Measurements from ENCODE around the gene CNTRL. TPM values are rescaled to one million over a fixed set of nuclear protein-coding genes. Genes with fewer than 3 reads are reported as not detected.

CNTRL gene, protein sequence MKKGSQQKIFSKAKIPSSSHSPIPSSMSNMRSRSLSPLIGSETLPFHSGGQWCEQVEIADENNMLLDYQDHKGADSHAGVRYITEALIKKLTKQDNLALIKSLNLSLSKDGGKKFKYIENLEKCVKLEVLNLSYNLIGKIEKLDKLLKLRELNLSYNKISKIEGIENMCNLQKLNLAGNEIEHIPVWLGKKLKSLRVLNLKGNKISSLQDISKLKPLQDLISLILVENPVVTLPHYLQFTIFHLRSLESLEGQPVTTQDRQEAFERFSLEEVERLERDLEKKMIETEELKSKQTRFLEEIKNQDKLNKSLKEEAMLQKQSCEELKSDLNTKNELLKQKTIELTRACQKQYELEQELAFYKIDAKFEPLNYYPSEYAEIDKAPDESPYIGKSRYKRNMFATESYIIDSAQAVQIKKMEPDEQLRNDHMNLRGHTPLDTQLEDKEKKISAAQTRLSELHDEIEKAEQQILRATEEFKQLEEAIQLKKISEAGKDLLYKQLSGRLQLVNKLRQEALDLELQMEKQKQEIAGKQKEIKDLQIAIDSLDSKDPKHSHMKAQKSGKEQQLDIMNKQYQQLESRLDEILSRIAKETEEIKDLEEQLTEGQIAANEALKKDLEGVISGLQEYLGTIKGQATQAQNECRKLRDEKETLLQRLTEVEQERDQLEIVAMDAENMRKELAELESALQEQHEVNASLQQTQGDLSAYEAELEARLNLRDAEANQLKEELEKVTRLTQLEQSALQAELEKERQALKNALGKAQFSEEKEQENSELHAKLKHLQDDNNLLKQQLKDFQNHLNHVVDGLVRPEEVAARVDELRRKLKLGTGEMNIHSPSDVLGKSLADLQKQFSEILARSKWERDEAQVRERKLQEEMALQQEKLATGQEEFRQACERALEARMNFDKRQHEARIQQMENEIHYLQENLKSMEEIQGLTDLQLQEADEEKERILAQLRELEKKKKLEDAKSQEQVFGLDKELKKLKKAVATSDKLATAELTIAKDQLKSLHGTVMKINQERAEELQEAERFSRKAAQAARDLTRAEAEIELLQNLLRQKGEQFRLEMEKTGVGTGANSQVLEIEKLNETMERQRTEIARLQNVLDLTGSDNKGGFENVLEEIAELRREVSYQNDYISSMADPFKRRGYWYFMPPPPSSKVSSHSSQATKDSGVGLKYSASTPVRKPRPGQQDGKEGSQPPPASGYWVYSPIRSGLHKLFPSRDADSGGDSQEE (N-terminal part only)
- 5.1 to 6.9 TPM (median 6.2 TPM) in 5 replicates for total RNA-seq (2022; extraction: Qiagen RNA extraction)

DNA sequence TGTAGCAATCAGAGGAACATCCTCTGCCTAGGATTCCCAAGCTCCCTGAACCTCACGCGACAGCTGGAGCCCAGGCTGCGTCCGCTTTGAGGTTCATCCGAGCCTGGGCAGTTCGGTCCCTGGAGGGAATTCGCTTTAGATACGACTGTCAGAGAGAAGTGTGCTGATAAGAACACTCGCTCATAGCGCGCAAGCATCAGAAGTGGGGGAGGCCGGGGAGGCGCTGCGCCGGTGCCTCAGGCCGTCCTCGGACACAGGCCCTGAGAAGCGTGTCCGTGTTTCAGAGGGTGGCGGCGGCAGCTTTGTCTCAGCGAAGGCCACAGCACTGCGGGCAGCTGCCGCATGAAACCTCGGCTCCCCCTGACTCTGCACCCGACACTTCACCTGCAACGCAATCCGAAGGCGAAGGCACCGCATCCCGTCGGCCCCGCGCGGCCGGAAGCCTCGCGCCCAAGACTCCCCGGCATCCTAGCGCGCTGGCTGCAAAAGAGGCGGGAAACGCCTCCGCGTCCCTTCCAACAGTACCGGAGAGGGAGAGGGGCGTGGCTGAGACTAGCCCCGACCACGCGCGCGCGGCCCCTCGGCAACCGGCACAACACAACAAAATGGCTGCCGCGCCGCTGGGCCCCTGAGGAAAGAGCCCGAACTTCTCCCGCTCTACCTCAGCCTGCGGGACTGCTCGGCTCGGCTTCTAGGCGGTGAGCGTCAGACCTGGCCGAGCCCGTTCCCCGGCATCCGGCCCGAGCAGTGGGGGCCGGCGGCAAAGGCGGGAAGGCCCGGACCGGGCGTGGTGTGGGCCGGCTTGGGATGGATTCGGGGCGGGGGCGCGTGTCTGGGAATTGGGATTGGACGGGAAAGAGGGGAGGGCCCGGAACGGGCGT, at the start of gene CNTRL:
CNTRL (plus strand) TSS at position 586 of the 881 bp plus-strand sequence. CDS start 13,372 bp downstream, outside the sequence.

DNA sequence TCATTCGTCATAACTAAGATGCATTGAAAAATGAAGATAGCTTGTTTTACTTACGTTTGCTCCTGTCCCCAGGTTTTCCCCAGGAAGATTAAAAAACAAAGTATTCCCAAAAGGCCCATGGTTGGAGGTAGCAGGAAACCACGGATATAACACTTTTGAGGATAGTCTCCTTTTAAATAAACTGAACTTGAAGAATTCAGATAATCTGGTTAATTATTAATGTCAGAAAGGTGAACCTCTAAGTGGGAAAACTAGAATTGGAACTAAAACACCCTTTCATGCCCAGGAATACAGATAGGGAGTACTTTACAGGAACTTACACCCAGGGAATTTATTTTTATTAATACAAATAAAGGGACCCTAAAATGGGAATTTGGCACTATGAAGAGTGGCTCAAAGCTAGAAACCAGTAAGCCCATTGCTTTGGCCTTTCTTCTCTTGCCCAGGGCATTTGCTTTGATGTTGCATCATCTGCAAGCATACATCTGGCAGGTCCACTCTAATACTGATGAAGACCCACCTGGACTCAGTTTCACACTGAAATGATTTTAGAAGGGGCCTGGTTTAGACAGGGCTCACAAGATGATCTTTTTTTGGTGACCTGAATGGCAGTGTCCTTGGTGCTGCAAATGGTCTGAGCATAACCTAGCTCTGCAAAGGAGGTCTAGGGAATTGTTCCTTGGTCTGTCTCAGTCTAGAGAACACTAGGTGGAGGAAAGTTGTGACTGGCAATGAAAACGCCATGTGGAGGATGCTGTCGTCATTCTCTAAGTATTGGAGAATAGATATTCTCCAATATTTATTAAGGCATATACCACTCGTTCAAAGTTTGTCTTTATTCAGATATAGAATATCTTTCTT, 24.4 kb upstream of the CNTRL start, which contains the start of gene C5:
C5 (minus strand) TSS at position 148 of the 861 bp plus-strand sequence; CDS start at position 119, 29 bp downstream.

DNA sequence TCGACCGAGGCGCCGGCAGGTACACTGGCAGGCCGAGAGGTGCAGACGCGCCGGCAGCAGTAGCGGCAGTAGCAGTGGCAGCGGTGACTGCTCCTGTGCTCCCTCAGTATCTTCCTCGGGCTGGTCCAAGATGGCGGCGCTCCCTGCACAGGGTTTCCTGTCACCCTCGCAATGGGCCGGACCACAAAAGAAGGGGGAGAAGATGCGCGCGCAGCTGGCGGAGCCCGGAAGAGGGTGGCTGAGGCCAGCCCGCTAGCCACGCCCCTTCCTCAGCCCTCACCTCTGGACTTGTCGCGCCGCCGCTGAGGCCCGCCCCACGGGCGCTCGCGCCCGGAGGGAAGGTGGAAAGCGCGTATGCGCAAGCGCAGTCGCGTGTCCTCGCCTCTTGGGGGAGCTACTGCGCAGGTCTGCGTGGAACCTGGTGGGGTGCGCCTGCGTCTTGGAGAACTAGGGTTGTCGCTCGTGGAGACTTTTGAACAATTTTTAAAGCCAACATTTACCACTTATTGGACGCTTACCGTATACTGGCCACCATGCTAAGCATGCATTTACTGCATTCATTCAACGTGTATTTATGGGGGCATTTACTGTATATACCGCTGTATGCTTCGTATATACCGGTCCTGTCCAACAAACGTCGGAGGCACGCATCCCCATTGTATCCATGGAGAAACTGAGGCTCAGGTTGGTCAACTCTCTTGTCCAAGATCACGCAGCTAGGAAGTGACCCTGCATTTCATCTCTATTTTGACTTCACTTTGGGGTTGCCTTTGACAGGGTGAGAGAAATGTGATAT, 127.2 kb downstream of the CNTRL start, which contains the start of gene RAB14:
RAB14 (minus strand) TSS at position 132 of the 796 bp plus-strand sequence. CDS start 8,457 bp downstream, outside the sequence.

Other genes starting within 250 kb of the CNTRL start
- gene PSMD5, start 232.0 kb upstream of the CNTRL start, total RNA-seq (2022; extraction: Qiagen RNA extraction), result 29.2 to 35.2 TPM (median 33.0 TPM) in 5 replicates
- 90.3 to 128 TPM (median 113 TPM) in 5 replicates for gene PHF19, start 197.8 kb upstream of the CNTRL start, total RNA-seq (2022; extraction: Qiagen RNA extraction)
- gene TRAF1, start 148.2 kb upstream of the CNTRL start, total RNA-seq (2022; extraction: Qiagen RNA extraction), result 1.4 to 2.1 TPM (median 1.7 TPM) in 5 replicates
- gene C5, start 24.7 kb upstream of the CNTRL start, total RNA-seq (2022; extraction: Qiagen RNA extraction), result 10.4 to 17.6 TPM (median 13.5 TPM) in 5 replicates
- 46.2 to 63.4 TPM (median 56.0 TPM) in 5 replicates for gene RAB14, start 126.9 kb downstream of the CNTRL start, total RNA-seq (2022; extraction: Qiagen RNA extraction)
- 79.4 to 98.9 TPM (median 88.9 TPM) in 5 replicates for gene GSN, start 193.2 kb downstream of the CNTRL start, total RNA-seq (2022; extraction: Qiagen RNA extraction)